Muscle layer of colon (tissue), 2 donors: ENCODE data around the gene EPHB2.

Source experiments
- H3K27ac ChIP-seq: one replicate; pipeline ENCODE4 v1.7.0; 2013; ENCODE audit warnings: low read depth, mild to moderate bottlenecking, low read length, moderate library complexity
- H3K27me3 ChIP-seq, 2 donors: one replicate each; pipeline ENCODE4 v1.7.0; 2013; ENCODE audit warnings: low read length in 2 of 2, mild to moderate bottlenecking in 2 of 2; ENCODE audit not compliant: insufficient read depth in 2 of 2, control insufficient read depth in 1 of 2
- H3K36me3 ChIP-seq: one replicate; pipeline ENCODE4 v1.7.0; 2013; ENCODE audit warnings: mild to moderate bottlenecking, low read length; ENCODE audit not compliant: insufficient read depth
- H3K4me1 ChIP-seq: one replicate; pipeline ENCODE4 v1.7.0; 2013; ENCODE audit warnings: mild to moderate bottlenecking, low read length; ENCODE audit not compliant: insufficient read depth
- H3K4me3 ChIP-seq, 2 donors: one replicate each; pipeline ENCODE4 v1.7.0; 2013; ENCODE audit warnings: low read length in 2 of 2, low read depth in 1 of 2, mild to moderate bottlenecking in 1 of 2, moderate library complexity in 1 of 2
- H3K9ac ChIP-seq: one replicate; pipeline ENCODE4 v1.7.0; 2013; ENCODE audit warnings: low read length
- H3K9me3 ChIP-seq: one replicate; pipeline ENCODE4 v1.7.0; 2013; ENCODE audit warnings: mild to moderate bottlenecking, low read length
- donor health status: abdominal sarcoma.
- donor health status: Adenocarcinoma of cecum.

EPHB2 gene

DNA sequence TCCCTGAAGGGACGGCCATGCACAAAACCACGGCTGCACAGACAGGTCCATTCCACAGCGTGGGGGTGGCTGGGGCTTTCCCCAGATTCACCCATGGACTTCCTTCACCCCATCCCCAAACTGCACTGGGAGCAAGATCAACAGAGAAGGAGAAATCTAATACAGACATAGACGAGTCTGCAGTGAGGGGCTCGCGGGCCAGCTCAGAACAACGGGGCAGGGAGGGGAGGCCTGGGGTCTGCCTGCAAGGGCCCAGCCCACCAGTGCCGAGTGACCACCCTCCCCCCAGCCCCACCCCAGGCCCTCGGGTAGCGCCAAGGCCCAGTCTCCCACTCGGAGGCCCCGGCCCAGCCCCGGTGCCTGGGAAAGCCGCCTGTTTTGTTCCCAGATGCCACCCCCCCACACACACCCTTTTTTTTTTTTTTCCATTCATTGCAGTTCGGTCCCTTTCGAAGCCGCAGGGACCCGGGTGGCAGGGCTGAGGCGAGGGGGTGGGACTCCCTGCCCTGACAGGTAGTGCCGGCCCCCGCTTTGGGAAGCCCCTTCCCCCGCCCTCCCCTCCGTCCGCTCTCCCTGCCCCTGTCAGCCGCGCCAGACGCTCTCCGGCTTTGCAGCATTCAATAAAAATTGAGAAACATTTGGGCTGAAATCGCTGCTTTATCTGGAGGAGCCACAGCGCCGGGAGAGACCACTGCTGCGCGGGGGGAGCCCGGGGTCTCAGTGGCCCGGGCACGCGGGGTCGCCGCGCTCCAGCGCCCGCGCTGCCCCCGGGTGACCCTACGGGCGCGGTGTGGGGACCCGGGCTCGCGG is 543 bp upstream of the EPHB2 start:
- Histone ChIP-seq H3K4me1 (peaks cover 5% of the 10 kb centered on the region), H3K27ac (no peak overlapping the region), H3K4me3 (peak overlapping the region in 1 of 2 donors; percentile 6), H3K9me3 (no peaks in the 10 kb centered on the region), H3K27me3 (peaks cover 0 to 18% of the 10 kb centered on the region in 2 donors), H3K36me3 (no peaks in the 10 kb centered on the region), H3K9ac (no peak overlapping the region)

DNA sequence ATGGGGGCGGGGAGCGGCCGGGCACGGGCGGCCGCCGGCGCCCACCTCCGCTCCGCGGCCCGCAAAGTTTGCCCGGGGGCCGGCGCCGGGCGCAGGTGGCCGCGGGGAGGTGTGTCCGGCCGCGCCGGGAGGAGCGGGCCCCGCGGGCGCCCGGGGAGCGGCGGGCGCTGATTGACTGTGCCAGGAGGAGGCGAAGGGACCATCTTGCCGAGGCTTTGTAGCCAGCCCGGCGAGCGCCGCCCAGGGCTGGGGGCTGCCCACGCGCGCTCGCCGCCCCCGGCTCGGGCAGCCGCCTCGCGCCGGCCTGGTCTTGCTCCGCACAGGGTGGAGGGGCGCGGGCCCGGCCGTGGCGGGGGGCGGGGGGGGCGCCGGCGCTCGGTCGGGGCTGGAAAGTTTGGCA is 432 bp downstream of the EPHB2 start:
- peaks cover 0 to 18% of the 10 kb centered on the region in 2 donors for H3K27me3 ChIP-seq
- H3K9ac ChIP-seq, result no peak overlapping the region
- peaks cover 5% of the 10 kb centered on the region for H3K4me1 ChIP-seq
- H3K9me3 ChIP-seq, result no peaks in the 10 kb centered on the region
- H3K4me3 ChIP-seq, result no peak overlapping the region
- no peak overlapping the region for H3K27ac ChIP-seq
- H3K36me3 ChIP-seq, result no peaks in the 10 kb centered on the region

DNA sequence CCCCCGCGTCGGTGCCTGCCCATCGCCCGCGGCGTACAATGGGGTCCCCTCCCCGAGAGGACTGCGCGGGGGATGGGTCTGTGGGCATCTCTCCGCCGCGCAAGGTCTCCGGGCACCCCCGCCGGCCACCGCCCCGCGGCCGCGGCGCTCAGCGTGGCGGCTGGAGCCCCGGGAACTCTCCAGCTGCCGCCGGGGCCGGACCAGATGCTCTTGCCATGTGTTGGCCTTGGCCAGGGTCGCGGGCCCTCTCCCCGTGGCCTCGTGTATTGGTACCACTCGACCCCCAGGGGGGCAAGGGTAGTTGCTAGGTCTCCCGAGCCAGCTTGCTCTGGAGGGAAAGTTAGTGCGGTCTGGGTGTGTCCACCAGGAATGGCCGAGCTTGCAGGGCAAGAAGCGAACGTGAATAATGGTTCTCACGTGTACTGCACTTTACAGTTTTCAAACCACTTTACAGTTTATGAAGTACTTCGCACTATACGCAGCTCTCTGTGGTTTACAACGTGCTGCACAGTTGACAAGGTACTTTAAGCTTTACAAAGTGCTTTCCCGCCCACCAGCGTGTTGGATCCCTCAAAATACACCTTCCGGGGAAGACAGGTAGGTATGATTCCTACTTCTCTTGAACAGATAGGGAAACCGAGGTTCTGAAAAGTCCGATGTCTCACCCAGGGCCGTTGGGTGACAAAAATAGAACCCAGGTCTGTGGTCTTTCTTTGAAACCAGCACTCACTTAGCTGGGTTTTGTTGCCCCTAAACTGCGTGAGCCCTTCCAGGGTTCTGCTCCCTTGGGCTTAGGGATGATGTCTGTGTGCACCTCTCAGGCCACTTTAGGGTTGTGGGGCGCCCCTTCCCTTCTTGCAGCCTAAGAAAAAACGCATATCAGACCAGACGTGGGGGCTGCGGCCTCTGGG is 1.2 kb downstream of the EPHB2 start:
- Histone ChIP-seq H3K36me3 (no peaks in the 10 kb centered on the region), H3K27me3 (peaks cover 0 to 18% of the 10 kb centered on the region in 2 donors), H3K4me1 (peaks cover 5% of the 10 kb centered on the region), H3K27ac (no peak overlapping the region), H3K9ac (no peak overlapping the region), H3K9me3 (no peaks in the 10 kb centered on the region), H3K4me3 (peak overlapping the region; percentile 16 to 50)

DNA sequence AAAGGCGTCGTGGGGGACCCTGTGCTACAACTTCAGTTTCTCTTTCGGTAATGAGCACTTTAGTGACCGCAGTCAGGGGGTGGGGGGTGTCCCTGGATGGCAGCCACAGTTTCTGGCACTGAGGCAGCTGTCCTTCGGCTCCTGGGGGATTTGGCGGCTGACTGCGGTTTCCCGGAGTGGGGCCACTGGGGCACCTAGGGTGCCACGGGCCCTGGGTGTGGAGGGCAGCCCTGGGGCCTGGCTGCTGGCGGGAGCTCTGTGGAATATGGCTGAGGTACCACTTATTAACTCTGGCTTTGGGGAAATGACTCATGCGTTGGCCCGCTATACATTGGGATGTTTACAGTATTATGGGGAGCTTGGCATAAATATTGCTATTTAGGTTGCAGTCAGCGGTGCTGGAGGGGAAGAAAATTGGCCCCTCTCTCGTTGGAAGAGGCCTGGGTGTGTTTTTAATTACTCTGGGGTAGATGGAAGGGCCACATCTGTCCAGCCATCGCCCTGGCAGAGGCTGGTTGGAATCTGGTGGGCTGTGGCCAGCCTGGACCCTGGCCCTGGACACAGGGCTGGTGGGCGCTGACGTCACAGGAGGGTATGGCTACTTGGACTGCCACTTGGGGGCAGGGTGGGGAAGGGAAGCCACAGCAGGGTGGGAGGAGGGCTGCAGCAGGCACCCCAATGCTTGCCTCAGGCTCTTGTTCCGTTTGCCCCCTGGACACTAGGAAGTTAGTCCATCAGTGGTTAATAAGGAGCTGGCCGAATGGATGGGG is 2.0 kb downstream of the EPHB2 start:
- Histone ChIP-seq H3K9me3 (no peaks in the 10 kb centered on the region), H3K27ac (no peak overlapping the region), H3K27me3 (peaks cover 0 to 18% of the 10 kb centered on the region in 2 donors), H3K4me3 (no peak overlapping the region), H3K36me3 (no peaks in the 10 kb centered on the region), H3K9ac (no peak overlapping the region), H3K4me1 (peaks cover 5% of the 10 kb centered on the region)

DNA sequence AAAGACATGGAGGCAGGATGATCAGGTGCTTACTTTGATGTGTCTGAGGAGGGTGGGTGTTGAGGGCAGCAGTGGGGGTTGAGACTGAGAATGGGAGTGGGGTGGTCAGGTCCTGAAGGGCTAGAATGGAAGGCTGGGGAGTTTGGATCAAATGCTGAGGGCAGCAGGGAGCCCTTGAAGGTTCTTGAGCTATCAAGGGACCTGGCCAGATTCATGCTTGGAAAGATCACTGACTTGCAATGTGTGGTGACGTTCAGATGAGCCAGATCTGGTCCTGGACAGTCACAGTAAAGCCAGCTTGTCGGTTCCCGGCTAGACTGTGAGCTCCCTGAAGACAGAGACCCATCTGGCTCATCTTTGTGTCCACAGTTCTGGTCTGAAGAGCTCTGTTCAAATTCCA is 3.8 kb downstream of the EPHB2 start:
- Histone ChIP-seq H3K36me3 (no peaks in the 10 kb centered on the region), H3K4me1 (peaks cover 5% of the 10 kb centered on the region), H3K9ac (no peak overlapping the region), H3K27ac (no peak overlapping the region), H3K9me3 (no peaks in the 10 kb centered on the region), H3K4me3 (no peak overlapping the region), H3K27me3 (peaks cover 0 to 18% of the 10 kb centered on the region in 2 donors)

DNA sequence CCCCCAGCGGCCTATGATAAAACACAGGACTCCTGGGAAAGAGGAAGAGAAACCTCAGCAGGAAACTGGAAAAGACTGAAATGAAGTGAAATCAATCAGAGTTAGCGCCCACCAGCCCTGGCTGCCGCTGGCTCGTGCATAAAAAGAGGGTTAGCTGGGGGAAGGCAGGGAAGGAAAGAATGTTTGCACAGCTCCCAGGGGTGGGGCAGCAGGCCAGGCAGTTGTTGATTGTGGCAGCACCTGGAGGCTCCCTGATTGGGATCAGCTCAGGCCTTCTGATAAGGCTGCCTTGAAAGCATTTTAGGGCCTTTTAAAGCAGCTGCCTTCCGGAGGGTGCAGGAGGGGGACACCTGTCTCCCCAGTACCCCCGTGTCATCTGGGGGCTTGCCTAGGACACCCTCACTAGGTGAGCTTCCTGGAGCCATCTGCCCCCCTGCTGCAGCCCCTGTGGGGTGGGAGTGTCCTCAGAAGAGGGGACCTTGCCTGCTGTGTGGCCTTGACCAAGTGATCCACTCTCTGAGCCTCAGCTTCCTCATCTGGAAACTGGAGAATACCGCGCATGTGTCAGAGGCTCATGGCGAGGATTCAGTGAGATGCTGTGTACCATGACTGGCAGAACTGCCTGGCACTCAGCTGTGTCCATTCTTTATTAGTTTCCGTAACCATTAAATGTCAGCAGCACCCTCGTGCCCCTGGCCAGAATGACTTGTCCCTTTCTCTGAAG is 6.6 kb downstream of the EPHB2 start:
- Histone ChIP-seq H3K9ac (no peak overlapping the region), H3K27me3 (peaks cover 0 to 11% of the 10 kb centered on the region in 2 donors), H3K9me3 (no peaks in the 10 kb centered on the region), H3K4me1 (no peaks in the 10 kb centered on the region), H3K27ac (no peak overlapping the region), H3K36me3 (no peaks in the 10 kb centered on the region), H3K4me3 (no peak overlapping the region)

DNA sequence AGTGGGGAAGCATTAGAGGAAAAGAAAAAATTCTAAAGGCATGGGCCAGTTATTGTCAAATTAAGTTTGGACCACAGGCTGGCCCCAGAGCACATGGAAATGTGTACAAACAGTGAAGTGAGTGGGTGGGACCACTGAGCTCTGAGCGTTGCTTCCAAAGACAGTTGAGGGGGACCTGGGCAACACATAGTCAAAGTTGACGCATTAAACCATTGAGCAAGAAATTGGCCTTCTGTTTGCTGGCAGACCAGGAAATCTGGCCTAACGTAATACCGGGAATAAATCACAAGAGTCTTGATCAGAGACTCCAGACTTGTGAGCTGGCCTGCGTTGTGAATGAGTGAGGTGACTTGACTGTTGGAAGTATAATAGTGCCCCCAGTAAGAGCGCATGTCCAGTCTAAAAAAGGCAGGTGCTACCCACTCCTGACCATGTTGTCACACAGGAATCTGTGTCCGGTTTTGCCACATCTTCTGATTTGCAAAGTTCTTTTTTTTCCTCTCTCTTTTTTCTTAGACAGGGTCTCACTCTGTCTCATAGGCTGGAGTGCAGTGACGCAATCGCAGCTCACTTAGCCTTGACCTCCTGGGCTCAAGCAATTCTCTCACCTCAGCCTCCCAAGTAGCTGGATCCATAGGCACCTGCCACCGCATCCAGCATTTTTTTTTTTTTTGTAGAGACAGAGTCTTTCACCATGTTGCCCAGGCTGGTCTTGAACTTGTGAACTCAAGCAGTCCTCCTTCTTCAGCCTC is 10.7 kb downstream of the EPHB2 start:
- no peak overlapping the region for H3K27ac ChIP-seq
- H3K4me3 ChIP-seq, result no peak overlapping the region
- no peaks in the 10 kb centered on the region for H3K27me3 ChIP-seq
- no peaks in the 10 kb centered on the region for H3K4me1 ChIP-seq
- no peak overlapping the region for H3K9ac ChIP-seq
- H3K36me3 ChIP-seq, result no peaks in the 10 kb centered on the region
- H3K9me3 ChIP-seq, result no peaks in the 10 kb centered on the region

DNA sequence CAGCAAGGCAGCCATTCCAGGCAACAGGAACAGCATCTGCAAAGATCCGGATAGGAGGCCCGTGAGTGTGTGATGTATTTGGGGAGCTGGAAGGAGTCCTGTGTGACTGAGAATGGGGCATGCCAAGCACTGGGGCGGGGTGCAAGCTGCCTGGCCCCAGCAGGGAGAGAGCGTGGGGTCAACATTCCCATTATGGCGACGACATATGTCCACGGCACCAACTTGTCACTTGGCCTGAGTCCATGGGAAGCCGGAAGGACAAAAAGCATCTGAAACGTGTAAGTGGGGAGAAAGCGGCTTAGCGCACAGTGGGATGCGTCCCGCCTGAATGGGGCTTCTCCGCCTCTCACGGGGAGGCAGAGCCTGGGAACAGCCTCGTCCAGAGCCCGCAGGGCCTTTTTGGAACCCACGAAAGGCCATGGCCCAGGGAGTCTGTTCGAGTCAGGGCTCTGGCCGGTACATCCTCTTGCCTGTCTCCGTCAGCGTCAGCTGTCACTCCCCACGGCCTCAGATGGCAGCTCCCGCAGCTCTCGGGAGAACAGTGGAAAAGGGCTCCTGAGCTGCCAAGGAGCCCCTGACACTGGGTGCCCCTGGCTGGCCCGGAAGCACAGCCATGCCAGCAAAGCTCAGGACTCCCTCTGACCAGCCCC is 12.4 kb downstream of the EPHB2 start:
- Histone ChIP-seq H3K36me3 (no peaks in the 10 kb centered on the region), H3K27me3 (no peaks in the 10 kb centered on the region), H3K9me3 (no peaks in the 10 kb centered on the region), H3K4me1 (no peaks in the 10 kb centered on the region), H3K9ac (no peak overlapping the region), H3K4me3 (no peak overlapping the region), H3K27ac (no peak overlapping the region)

DNA sequence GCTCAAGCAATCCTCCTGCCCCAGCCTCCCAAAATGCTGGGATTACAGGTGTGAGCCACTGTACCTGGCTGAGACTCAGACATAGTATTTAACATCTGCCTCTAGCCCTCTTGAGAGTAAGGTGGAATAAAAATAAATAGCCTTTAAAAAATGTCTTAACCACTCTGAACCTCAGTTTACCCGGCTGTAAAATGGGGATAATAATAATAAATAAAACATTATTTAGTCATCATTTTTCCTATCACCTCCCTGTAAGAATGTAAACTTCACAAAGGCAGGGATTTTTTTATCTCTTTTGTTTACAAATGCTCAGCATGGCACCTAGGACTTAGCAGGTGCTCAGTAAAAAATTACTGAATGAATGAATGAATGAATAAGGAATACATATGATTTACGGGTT is 17.2 kb downstream of the EPHB2 start:
- peaks cover 12% of the 10 kb centered on the region for H3K4me1 ChIP-seq
- no peaks in the 10 kb centered on the region for H3K9me3 ChIP-seq
- no peaks in the 10 kb centered on the region for H3K27me3 ChIP-seq
- no peaks in the 10 kb centered on the region for H3K36me3 ChIP-seq
- no peak overlapping the region for H3K4me3 ChIP-seq
- no peak overlapping the region for H3K27ac ChIP-seq
- no peak overlapping the region for H3K9ac ChIP-seq
